B cell (primary cell): ENCODE measurements around the gene MUC21. TPM values are rescaled to one million over a fixed set of nuclear protein-coding genes. Genes with fewer than 3 reads are reported as not detected.

Experiments used
- ATAC-seq: fragments of 200-7000 bp; cut with Tn5 transposase; one replicate; pipeline ENCODE4 v1.10.0; 2021; ENCODE audit warnings: low read depth, mild to moderate bottlenecking, moderate number of reproducible peaks, moderate library complexity
- CTCF ChIA-PET: fragments of 350-600 bp; sonication (Branson Sonifier 250); formaldehyde crosslinking; loops from one replicate; lab custom pipeline; 2021; ENCODE audit warnings: antibody characterized with exemption, inconsistent platforms; lab: Charles Lee
- POLR2A ChIA-PET: fragments of 350-600 bp; sonication (Branson Sonifier 250); formaldehyde crosslinking; loops from one replicate; lab custom pipeline; 2021; ENCODE audit warnings: antibody characterized with exemption; lab: Charles Lee
- DNase-seq: peaks from one replicate; pipeline ENCODE4 v3.0.0; 2013
- H2AFZ ChIP-seq: 2 replicates; pipeline ENCODE4 v1.6.1; 2012; ENCODE audit warnings: mild to moderate bottlenecking, low read depth, low read length; ENCODE audit not compliant: insufficient read depth, poor library complexity, severe bottlenecking
- H3K27ac ChIP-seq, 2 donors: 1 replicate in 1 of 2; 2 replicates in 1 of 2; pipeline ENCODE4 v1.5.1; 2012 to 2013; ENCODE audit warnings: low read length in 2 of 2, mild to moderate bottlenecking in 2 of 2, moderate library complexity in 1 of 2
- H3K27me3 ChIP-seq, 4 experiments: fragments of 200-600 bp in 1 of 4; sonication (generic) in 1 of 4; replicated peaks in 1 of 4; 1 replicate in 2 of 4; 2 replicates in 2 of 4; pipeline versions ENCODE4 v1.6.1 to v1.7.0; 2013 to 2016; ENCODE audit warnings: low read length in 3 of 4, mild to moderate bottlenecking in 2 of 4, mixed read lengths in 1 of 4, moderate library complexity in 1 of 4; ENCODE audit not compliant: insufficient read depth in 4 of 4, control insufficient read depth in 3 of 4; ENCODE audit errors: control extremely low read depth in 1 of 4
- H3K36me3 ChIP-seq, 2 experiments: replicated peaks in 1 of 2; 1 replicate in 1 of 2; 2 replicates in 1 of 2; pipeline versions ENCODE4 v1.6.1 to v1.7.1; 2013; ENCODE audit warnings: low read length in 1 of 2; ENCODE audit not compliant: insufficient read depth in 2 of 2, control insufficient read depth in 1 of 2; ENCODE audit errors: control extremely low read depth in 1 of 2, extremely low read depth in 1 of 2
- H3K4me1 ChIP-seq, 2 donors: fragments of 200-600 bp in 1 of 2; sonication (generic) in 1 of 2; 1 replicate in 1 of 2; 2 replicates in 1 of 2; pipeline versions ENCODE4 v1.5.1 to v1.6.1; 2013 to 2017; ENCODE audit warnings: low read length in 2 of 2; ENCODE audit not compliant: control insufficient read depth in 2 of 2, insufficient read depth in 2 of 2
- H3K4me2 ChIP-seq: replicated peaks from 2 replicates; pipeline ENCODE3; 2012; ENCODE audit warnings: mild to moderate bottlenecking, low read depth, low read length; ENCODE audit not compliant: poor library complexity, severe bottlenecking
- H3K4me3 ChIP-seq, 5 experiments: fragments of 200-600 bp in 1 of 5; sonication (generic) in 1 of 5; 1 replicate in 3 of 5; 2 replicates in 2 of 5; pipeline versions ENCODE4 v1.5.1 to v1.7.0; 2011 to 2016; ENCODE audit warnings: low read length in 4 of 5, mild to moderate bottlenecking in 4 of 5, low read depth in 2 of 5, control low read depth in 1 of 5, moderate library complexity in 1 of 5; ENCODE audit not compliant: insufficient read depth in 1 of 5; ENCODE audit errors: control extremely low read depth in 1 of 5, extremely low read depth in 1 of 5
- H3K79me2 ChIP-seq: fragments of 200-600 bp; sonication (generic); one replicate; pipeline ENCODE4 v1.6.0; 2016; ENCODE audit warnings: low read length; ENCODE audit not compliant: control insufficient read depth, insufficient read depth
- H3K9ac ChIP-seq: fragments of 200-600 bp; sonication (generic); 2 replicates; pipeline ENCODE4 v1.6.1; 2017; ENCODE audit warnings: mild to moderate bottlenecking, low read length, moderate library complexity
- H3K9me3 ChIP-seq, 3 donors: one replicate each; pipeline versions ENCODE4 v1.6.1 to v1.7.1; 2013; ENCODE audit warnings: low read length in 2 of 3; ENCODE audit not compliant: control insufficient read depth in 2 of 3, insufficient read depth in 1 of 3; ENCODE audit errors: control extremely low read depth in 1 of 3
- H4K20me1 ChIP-seq: 2 replicates; pipeline ENCODE4 v1.6.0; 2012; ENCODE audit warnings: mild to moderate bottlenecking, low read length; ENCODE audit not compliant: insufficient read depth, control insufficient read depth, poor library complexity, severe bottlenecking
- H3K27ac Mint-ChIP-seq: one replicate; pipeline ENCODE4 v1.8.0; 2021; ENCODE audit warnings: mixed read lengths
- H3K27me3 Mint-ChIP-seq: one replicate; pipeline ENCODE4 v1.8.0; 2021; ENCODE audit warnings: mixed read lengths
- H3K4me1 Mint-ChIP-seq: one replicate; pipeline ENCODE4 v1.8.0; 2021; ENCODE audit warnings: mixed read lengths
- H3K4me3 Mint-ChIP-seq: one replicate; pipeline ENCODE4 v1.8.0; 2021; ENCODE audit warnings: mixed read lengths
- H3K9me3 Mint-ChIP-seq: one replicate; pipeline ENCODE4 v1.8.0; 2022; ENCODE audit warnings: mixed read lengths; ENCODE audit not compliant: insufficient read depth
- CTCF ChIP-seq: fragments of 200-600 bp; IDR thresholded peaks from one replicate; pipeline ENCODE4 v1.8.0; 2022; ENCODE audit warnings: antibody characterized with exemption, mild to moderate bottlenecking
- EZH2 ChIP-seq: IDR thresholded peaks from 2 replicates; pipeline ENCODE4 v1.6.1; 2012; ENCODE audit warnings: borderline replicate concordance, low read depth, mild to moderate bottlenecking, moderate library complexity, low read length; ENCODE audit not compliant: insufficient read depth, poor library complexity, severe bottlenecking
- WGBS: methylation state at CpG from one replicate; pipeline ENCODE4 v1.1.5; 2013; ENCODE audit warnings: missing lambda C conversion rate; ENCODE audit not compliant: insufficient coverage; 5-methylcytosine and 5-hydroxymethylcytosine counted together
- intact Hi-C: fragments of 100-400 bp; cut with micrococcal nuclease; formaldehyde crosslinking; loops from one replicate; pipeline ENCODE4 v1.10.0; 2022
- polyA plus RNA-seq: library from polyadenylated mRNA; depleted of rRNA; stranded (reverse); fragments of >200 nt; gene quantifications from 2 replicates; pipeline ENCODE4 v1.2.3, GENCODE V29; 2012
- total RNA-seq, 2 donors: library from RNA; stranded (reverse); fragments of 120-200 nt in 1 of 2; gene quantifications; 1 replicate in 1 of 2; 2 replicates in 1 of 2; pipeline versions ENCODE4 v1.2.3 to v1.2.4, GENCODE V29; 2013 to 2022

The MUC21 gene
- total and polyA plus RNA-seq, 2 donors (not counting 1 experiment from before 2014, with no cell fraction given): not detected

GRCh38 chr6:31025595-31025994 lies 42.1 kb downstream of the MUC21 start:
- H3K4me1 Mint-ChIP-seq: no peaks in the 10 kb centered on the region
- H3K36me3 ChIP-seq: no peaks in the 10 kb centered on the region
- no peak for DNase-seq
- peaks cover 0 to 19% (median 2%) of the 10 kb centered on the region in 4 experiments for H3K27me3 ChIP-seq
- no peak for TF ChIP-seq CTCF
- TF ChIP-seq EZH2: no peak
- no peaks in the 10 kb centered on the region for H3K9me3 ChIP-seq
- no peak for ATAC-seq
- H3K4me1 ChIP-seq: no peaks in the 10 kb centered on the region
- no peak overlapping the region for H3K27ac ChIP-seq
- H3K79me2 ChIP-seq: no peaks in the 10 kb centered on the region
- H3K27me3 Mint-ChIP-seq: peaks cover 20% of the 10 kb centered on the region
- H3K4me2 ChIP-seq: no peak overlapping the region
- H3K27ac Mint-ChIP-seq: no peak overlapping the region
- CTCF ChIA-PET: no interaction called here
- no peak overlapping the region for H3K9ac ChIP-seq
- H3K9me3 Mint-ChIP-seq: no peaks in the 10 kb centered on the region
- 79% methylated on average over 4 of the region's 4 CpGs for WGBS
- no peak overlapping the region for H2AFZ ChIP-seq
- intact Hi-C loops: no loop called here
- H3K4me3 Mint-ChIP-seq: no peak overlapping the region
- no peaks in the 10 kb centered on the region for H4K20me1 ChIP-seq
- H3K4me3 ChIP-seq: no peak overlapping the region
- POLR2A ChIA-PET: no interaction called here

- H3K27ac ChIP-seq: no peak overlapping the region
- H3K4me3 ChIP-seq: no peak overlapping the region
- H3K4me1 Mint-ChIP-seq: no peaks in the 10 kb centered on the region
- WGBS: 94% methylated on average over 4 of the region's 6 CpGs
- TF ChIP-seq EZH2 (no peak), CTCF (no peak)
- H3K27me3 ChIP-seq: peaks cover 0 to 27% (median 2%) of the 10 kb centered on the region in 4 experiments
- H3K9ac ChIP-seq: no peak overlapping the region
- no peaks in the 10 kb centered on the region for H3K36me3 ChIP-seq
- no peak overlapping the region for H2AFZ ChIP-seq
- no peaks in the 10 kb centered on the region for H3K9me3 ChIP-seq
- DNase-seq: no peak
- no peaks in the 10 kb centered on the region for H3K4me1 ChIP-seq
- no peak overlapping the region for H3K4me2 ChIP-seq
- no peaks in the 10 kb centered on the region for H3K9me3 Mint-ChIP-seq
- ChIA-PET CTCF (no interaction called here), POLR2A (no interaction called here)
- H4K20me1 ChIP-seq: no peaks in the 10 kb centered on the region
- intact Hi-C loops: no loop called here
- H3K27ac Mint-ChIP-seq: no peak overlapping the region
- no peaks in the 10 kb centered on the region for H3K79me2 ChIP-seq
- H3K27me3 Mint-ChIP-seq: peaks cover 41% of the 10 kb centered on the region
- ATAC-seq: no peak
- H3K4me3 Mint-ChIP-seq: no peak overlapping the region
Measured at GRCh38 chr6:31031095-31031494, 47.6 kb downstream of the MUC21 start.
